Nephron (organoid): ENCODE data around the gene CORO6.
A peak's percentile ranks its signal among the peaks of the same experiment; 100 is the strongest.

Experiments used
- H3K27ac Mint-ChIP-seq, 3 experiments: 2 replicates each; pipeline ENCODE4 v1.8.0; 2020; ENCODE audit warnings: mixed read lengths in 3 of 3, mild to moderate bottlenecking in 2 of 3, moderate library complexity in 1 of 3
- H3K27me3 Mint-ChIP-seq: 2 replicates; pipeline ENCODE4 v1.8.0; 2021; ENCODE audit warnings: low read depth, mild to moderate bottlenecking, moderate library complexity, mixed read lengths
- H3K36me3 Mint-ChIP-seq: 2 replicates; pipeline ENCODE4 v1.8.0; 2020; ENCODE audit warnings: low read depth, mixed read lengths
- H3K4me1 Mint-ChIP-seq: 2 replicates; pipeline ENCODE4 v1.8.0; 2020; ENCODE audit warnings: mixed read lengths
- H3K4me3 Mint-ChIP-seq, 3 experiments: 2 replicates each; pipeline ENCODE4 v1.8.0; 2020; ENCODE audit warnings: mild to moderate bottlenecking in 3 of 3, mixed read lengths in 3 of 3, moderate library complexity in 2 of 3
- H3K9me3 Mint-ChIP-seq: 2 replicates; pipeline ENCODE4 v1.8.0; 2020; ENCODE audit warnings: mixed read lengths
- TF ChIP-seq, protein P1 (sequence below), 3 experiments: fragments of 200-600 bp; sonication (generic); IDR thresholded peaks; one replicate each; pipeline ENCODE4 v1.5.0; 2021; ENCODE audit warnings: antibody characterized with exemption in 3 of 3; ENCODE audit not compliant: unreplicated experiment in 3 of 3

The CORO6 gene

GRCh38 chr17:29645515-29646051 lies 22.9 kb upstream of the CORO6 start:
- no peak overlapping the region for H3K4me3 Mint-ChIP-seq
- TF ChIP-seq, protein P1, sequence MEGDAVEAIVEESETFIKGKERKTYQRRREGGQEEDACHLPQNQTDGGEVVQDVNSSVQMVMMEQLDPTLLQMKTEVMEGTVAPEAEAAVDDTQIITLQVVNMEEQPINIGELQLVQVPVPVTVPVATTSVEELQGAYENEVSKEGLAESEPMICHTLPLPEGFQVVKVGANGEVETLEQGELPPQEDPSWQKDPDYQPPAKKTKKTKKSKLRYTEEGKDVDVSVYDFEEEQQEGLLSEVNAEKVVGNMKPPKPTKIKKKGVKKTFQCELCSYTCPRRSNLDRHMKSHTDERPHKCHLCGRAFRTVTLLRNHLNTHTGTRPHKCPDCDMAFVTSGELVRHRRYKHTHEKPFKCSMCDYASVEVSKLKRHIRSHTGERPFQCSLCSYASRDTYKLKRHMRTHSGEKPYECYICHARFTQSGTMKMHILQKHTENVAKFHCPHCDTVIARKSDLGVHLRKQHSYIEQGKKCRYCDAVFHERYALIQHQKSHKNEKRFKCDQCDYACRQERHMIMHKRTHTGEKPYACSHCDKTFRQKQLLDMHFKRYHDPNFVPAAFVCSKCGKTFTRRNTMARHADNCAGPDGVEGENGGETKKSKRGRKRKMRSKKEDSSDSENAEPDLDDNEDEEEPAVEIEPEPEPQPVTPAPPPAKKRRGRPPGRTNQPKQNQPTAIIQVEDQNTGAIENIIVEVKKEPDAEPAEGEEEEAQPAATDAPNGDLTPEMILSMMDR (IDR thresholded peaks at IDR 0.05; ENCODE audit: unreplicated experiment in 3 of 3): no peak
- H3K9me3 Mint-ChIP-seq: no peaks in the 10 kb centered on the region
- H3K27ac Mint-ChIP-seq: peak overlapping the region; percentile 54 to 74 (median 64)
- H3K27me3 Mint-ChIP-seq: no peaks in the 10 kb centered on the region
- H3K36me3 Mint-ChIP-seq: peaks cover 37% of the 10 kb centered on the region
- peaks cover 31% of the 10 kb centered on the region for H3K4me1 Mint-ChIP-seq

DNA sequence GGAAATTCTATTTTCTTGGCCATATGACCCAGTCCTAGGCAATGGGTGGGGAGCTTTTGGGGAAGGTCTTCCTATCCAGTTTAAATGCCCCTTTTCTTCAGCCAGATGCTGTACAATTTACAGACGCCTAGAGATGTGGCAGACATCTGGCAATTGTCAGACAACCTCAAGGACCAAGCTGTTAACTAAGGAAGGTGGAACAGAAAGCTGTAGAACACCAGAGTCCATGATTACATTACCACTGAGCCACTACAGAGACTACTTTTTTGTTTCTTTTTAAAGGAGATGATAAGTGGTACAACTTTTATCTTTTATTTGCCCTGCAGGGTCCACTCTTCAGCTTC lies 21.1 kb upstream of the CORO6 start:
- TF ChIP-seq, protein P1 (IDR thresholded peaks at IDR 0.05; ENCODE audit: unreplicated experiment in 3 of 3): no peak
- Mint-ChIP-seq H3K9me3 (no peaks in the 10 kb centered on the region), H3K36me3 (peaks cover 28% of the 10 kb centered on the region), H3K4me1 (peaks cover 41% of the 10 kb centered on the region), H3K4me3 (no peak overlapping the region), H3K27me3 (no peaks in the 10 kb centered on the region), H3K27ac (no peak overlapping the region)

DNA sequence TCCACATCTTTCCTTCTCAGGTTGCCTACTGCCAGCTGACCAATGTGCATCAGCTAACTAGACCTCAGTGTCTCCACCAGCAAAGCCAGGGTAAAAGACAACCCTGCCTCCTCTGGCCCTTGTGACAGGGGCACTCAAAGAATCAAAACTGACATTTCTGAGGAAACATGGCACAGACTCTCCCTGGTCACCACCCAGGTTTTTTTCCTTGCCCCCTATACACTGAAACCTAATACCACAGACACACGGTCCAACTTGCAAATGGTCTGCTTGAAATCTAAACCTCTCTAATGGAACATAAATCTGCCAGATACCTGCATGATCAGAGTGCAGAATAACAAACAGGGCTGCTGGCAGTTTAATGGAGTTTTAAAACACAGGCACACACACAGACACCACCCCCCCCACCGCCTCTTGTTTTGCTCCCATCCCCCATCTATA lies 19.5 kb upstream of the CORO6 start:
- peak overlapping the region; percentile 64 to 84 (median 74) for H3K27ac Mint-ChIP-seq
- no peak overlapping the region for H3K4me3 Mint-ChIP-seq
- peaks cover 20% of the 10 kb centered on the region for H3K36me3 Mint-ChIP-seq
- peaks cover 41% of the 10 kb centered on the region for H3K4me1 Mint-ChIP-seq
- TF ChIP-seq, protein P1 (IDR thresholded peaks at IDR 0.05; ENCODE audit: unreplicated experiment in 3 of 3): no peak
- H3K9me3 Mint-ChIP-seq: no peaks in the 10 kb centered on the region
- H3K27me3 Mint-ChIP-seq: no peaks in the 10 kb centered on the region

DNA sequence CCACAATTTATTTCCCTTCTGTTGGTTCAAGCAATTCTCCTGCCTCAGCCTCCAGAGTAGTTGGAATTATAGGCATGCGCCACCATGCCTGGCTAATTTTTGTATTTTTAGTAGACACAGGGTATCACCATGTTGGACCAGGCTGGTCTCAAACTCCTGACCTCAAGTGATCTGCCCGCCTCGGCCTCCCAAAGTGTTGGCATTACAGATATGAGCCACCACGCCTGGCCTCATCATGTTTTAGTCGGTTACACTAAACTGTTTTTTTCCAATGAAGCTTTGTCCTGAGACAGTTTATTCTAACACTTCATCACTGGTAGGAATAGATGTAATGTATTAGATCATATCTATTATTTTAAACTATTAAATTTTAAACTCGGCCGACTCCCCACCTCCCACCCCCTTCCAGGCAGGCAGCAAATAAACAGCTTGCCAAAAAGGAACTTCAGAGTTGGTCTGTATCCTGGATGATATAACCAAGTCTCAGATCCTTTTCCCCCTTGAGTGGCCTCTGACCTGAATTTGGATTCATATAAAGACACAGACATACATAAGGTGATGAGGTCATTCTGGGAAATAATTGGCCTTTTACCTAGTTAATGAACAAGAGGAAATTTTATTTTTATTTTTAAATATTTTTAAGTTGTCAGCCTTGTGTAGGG lies 18.4 kb upstream of the CORO6 start:
- TF ChIP-seq, protein P1 (IDR thresholded peaks at IDR 0.05; ENCODE audit: unreplicated experiment in 3 of 3): no peak
- peaks cover 41% of the 10 kb centered on the region for H3K4me1 Mint-ChIP-seq
- no peak overlapping the region for H3K4me3 Mint-ChIP-seq
- no peaks in the 10 kb centered on the region for H3K9me3 Mint-ChIP-seq
- peak overlapping the region in 1 of 3 experiments; percentile 17 for H3K27ac Mint-ChIP-seq
- peaks cover 27% of the 10 kb centered on the region for H3K36me3 Mint-ChIP-seq
- no peaks in the 10 kb centered on the region for H3K27me3 Mint-ChIP-seq

GRCh38 chr17:29640413-29640812 lies 17.7 kb upstream of the CORO6 start:
- H3K4me1 Mint-ChIP-seq: peaks cover 34% of the 10 kb centered on the region
- no peaks in the 10 kb centered on the region for H3K9me3 Mint-ChIP-seq
- peaks cover 28% of the 10 kb centered on the region for H3K36me3 Mint-ChIP-seq

More at GRCh38 chr17:29640413-29640812, 17.7 kb upstream of the CORO6 start:
- no peak overlapping the region for H3K4me3 Mint-ChIP-seq
- TF ChIP-seq, protein P1 (IDR thresholded peaks at IDR 0.05; ENCODE audit: unreplicated experiment in 3 of 3): no peak
- peak overlapping the region in 2 of 3 experiments; percentile 7 to 17 for H3K27ac Mint-ChIP-seq
- H3K27me3 Mint-ChIP-seq: no peaks in the 10 kb centered on the region
